IPS-18a (cell line): ENCODE data around the gene RACGAP1.

Source experiments
- H3K27ac ChIP-seq: one replicate; pipeline ENCODE4 v1.5.1; 2013; ENCODE audit warnings: low read length
- H3K27me3 ChIP-seq: one replicate; pipeline ENCODE4 v1.6.1; 2013; ENCODE audit warnings: mild to moderate bottlenecking, low read length; ENCODE audit not compliant: control insufficient read depth, insufficient read depth
- H3K36me3 ChIP-seq: one replicate; pipeline ENCODE4 v1.6.1; 2013; ENCODE audit warnings: low read depth, low read length; ENCODE audit not compliant: control insufficient read depth
- H3K4me1 ChIP-seq: one replicate; pipeline ENCODE4 v1.6.1; 2013; ENCODE audit warnings: low read depth, low read length; ENCODE audit not compliant: control insufficient read depth
- H3K4me3 ChIP-seq: one replicate; pipeline ENCODE4 v1.5.1; 2013; ENCODE audit warnings: low read length
- H3K9ac ChIP-seq: one replicate; pipeline ENCODE4 v1.6.1; 2013; ENCODE audit warnings: mild to moderate bottlenecking, low read length, moderate library complexity
- H3K9me3 ChIP-seq: one replicate; pipeline ENCODE4 v1.6.1; 2013; ENCODE audit warnings: low read depth, low read length; ENCODE audit not compliant: control insufficient read depth

Gene RACGAP1

GRCh38 chr12:49963976-49964815, 61.1 kb downstream of the RACGAP1 start:
- H3K9ac ChIP-seq = no peak overlapping the region
- peaks cover 15% of the 10 kb centered on the region for H3K4me1 ChIP-seq
- H3K27ac ChIP-seq = no peak overlapping the region
- H3K27me3 ChIP-seq = peaks cover 62% of the 10 kb centered on the region
- no peaks in the 10 kb centered on the region for H3K9me3 ChIP-seq
- no peaks in the 10 kb centered on the region for H3K36me3 ChIP-seq
- no peak overlapping the region for H3K4me3 ChIP-seq

- Histone ChIP-seq H3K27ac (no peak overlapping the region), H3K9ac (no peak overlapping the region), H3K9me3 (no peaks in the 10 kb centered on the region), H3K4me1 (peaks cover 17% of the 10 kb centered on the region), H3K27me3 (peaks cover 62% of the 10 kb centered on the region), H3K4me3 (no peak overlapping the region), H3K36me3 (no peaks in the 10 kb centered on the region)
Measured at GRCh38 chr12:49962861-49963765, 62.2 kb downstream of the RACGAP1 start.

GRCh38 chr12:49961993-49962764, 63.1 kb downstream of the RACGAP1 start:
- no peak overlapping the region for H3K27ac ChIP-seq
- H3K4me3 ChIP-seq = no peak overlapping the region
- H3K9me3 ChIP-seq = no peaks in the 10 kb centered on the region
- H3K36me3 ChIP-seq = no peaks in the 10 kb centered on the region
- peaks cover 17% of the 10 kb centered on the region for H3K4me1 ChIP-seq
- H3K27me3 ChIP-seq = peaks cover 56% of the 10 kb centered on the region
- no peak overlapping the region for H3K9ac ChIP-seq

- no peak within 1 kb of the TSS for H3K9ac ChIP-seq
- peaks cover 56% of the 10 kb centered on the region for H3K27me3 ChIP-seq
- no peak within 1 kb of the TSS for H3K27ac ChIP-seq
- peaks cover 17% of the 10 kb centered on the region for H3K4me1 ChIP-seq
- H3K4me3 ChIP-seq = peak within 1 kb of the TSS; percentile 42
- H3K36me3 ChIP-seq = no peaks in the 10 kb centered on the region
- no peaks in the 10 kb centered on the region for H3K9me3 ChIP-seq
Measured at GRCh38 chr12:49961111-49961922, 64.0 kb downstream of the RACGAP1 start, which contains the start of gene AQP5. Gene AQP5, plus strand, starts transcription at chr12:49961872. Its CDS starts 146 bp downstream, at chr12:49962018.

- H3K27me3 ChIP-seq = peaks cover 56% of the 10 kb centered on the region
- no peak overlapping the region for H3K27ac ChIP-seq
- no peak overlapping the region for H3K9ac ChIP-seq
- peak overlapping the region; percentile 42 for H3K4me3 ChIP-seq
- H3K4me1 ChIP-seq = peaks cover 17% of the 10 kb centered on the region
- no peaks in the 10 kb centered on the region for H3K9me3 ChIP-seq
- no peaks in the 10 kb centered on the region for H3K36me3 ChIP-seq
Measured at GRCh38 chr12:49960474-49961110, 64.7 kb downstream of the RACGAP1 start.

- Histone ChIP-seq H3K27me3 (peaks cover 57% of the 10 kb centered on the region), H3K36me3 (no peaks in the 10 kb centered on the region), H3K4me1 (peaks cover 17% of the 10 kb centered on the region), H3K9ac (no peak overlapping the region), H3K27ac (no peak overlapping the region), H3K9me3 (no peaks in the 10 kb centered on the region), H3K4me3 (no peak overlapping the region)
Measured at GRCh38 chr12:49959685-49960473, 65.4 kb downstream of the RACGAP1 start.

- Histone ChIP-seq H3K27me3 (peaks cover 42% of the 10 kb centered on the region), H3K27ac (no peak overlapping the region), H3K4me3 (no peak overlapping the region), H3K9me3 (no peaks in the 10 kb centered on the region), H3K4me1 (peaks cover 17% of the 10 kb centered on the region), H3K9ac (no peak overlapping the region), H3K36me3 (no peaks in the 10 kb centered on the region)
Measured at GRCh38 chr12:49957570-49957967, 67.7 kb downstream of the RACGAP1 start.

- Histone ChIP-seq H3K9me3 (no peaks in the 10 kb centered on the region), H3K4me1 (peaks cover 17% of the 10 kb centered on the region), H3K9ac (no peak overlapping the region), H3K27me3 (peaks cover 36% of the 10 kb centered on the region), H3K4me3 (no peak overlapping the region), H3K36me3 (no peaks in the 10 kb centered on the region), H3K27ac (no peak overlapping the region)
Measured at GRCh38 chr12:49956663-49957569, 68.4 kb downstream of the RACGAP1 start.

- no peaks in the 10 kb centered on the region for H3K9me3 ChIP-seq
- H3K27me3 ChIP-seq = peaks cover 31% of the 10 kb centered on the region
- no peaks in the 10 kb centered on the region for H3K36me3 ChIP-seq
- H3K4me1 ChIP-seq = peaks cover 17% of the 10 kb centered on the region
- H3K27ac ChIP-seq = no peak overlapping the region
- no peak overlapping the region for H3K4me3 ChIP-seq
- no peak overlapping the region for H3K9ac ChIP-seq
Measured at GRCh38 chr12:49955899-49956662, 69.2 kb downstream of the RACGAP1 start.
